Astrocyte (in vitro differentiated cells and primary cell): ENCODE results near the gene IMP4. TPM values are rescaled to one million over a fixed set of nuclear protein-coding genes. Genes with fewer than 3 reads are reported as not detected.

ENCODE experiments used
- DNase-seq: peaks from one replicate; pipeline ENCODE4 v3.0.0-alpha.2; 2010; ENCODE audit warnings: low read depth
- FAIRE-seq: peaks from 2 replicates; lab custom pipeline; 2011; peaks lifted over from hg19 to GRCh38; lab: Jason Lieb, UNC
- H2AFZ ChIP-seq: 2 replicates; pipeline ENCODE4 v1.6.0; 2012; ENCODE audit warnings: low read depth, low read length, inconsistent platforms
- H3K27ac ChIP-seq: 2 replicates; pipeline ENCODE4 v1.5.1; 2011; ENCODE audit warnings: low read depth, low read length, inconsistent platforms
- H3K27me3 ChIP-seq: 2 replicates; pipeline ENCODE4 v1.6.0; 2011; ENCODE audit warnings: low read length, inconsistent platforms; ENCODE audit not compliant: insufficient read depth
- H3K36me3 ChIP-seq: 2 replicates; pipeline ENCODE4 v1.5.1; 2011; ENCODE audit warnings: low read length, inconsistent platforms; ENCODE audit not compliant: insufficient read depth
- H3K4me1 ChIP-seq: 2 replicates; pipeline ENCODE4 v1.5.1; 2011; ENCODE audit warnings: low read length, inconsistent platforms; ENCODE audit not compliant: insufficient read depth
- H3K4me2 ChIP-seq: 2 replicates; pipeline ENCODE4 v1.6.0; 2012; ENCODE audit warnings: low read length, inconsistent platforms
- H3K4me3 ChIP-seq: 2 replicates; pipeline ENCODE4 v1.5.1; 2011; ENCODE audit warnings: low read depth, mild to moderate bottlenecking, low read length, inconsistent platforms; ENCODE audit not compliant: insufficient read depth
- H3K79me2 ChIP-seq: 2 replicates; pipeline ENCODE4 v1.6.0; 2012; ENCODE audit warnings: mild to moderate bottlenecking, low read length, inconsistent platforms; ENCODE audit not compliant: insufficient read depth
- H3K9ac ChIP-seq: 2 replicates; pipeline ENCODE4 v1.6.0; 2012; ENCODE audit warnings: mild to moderate bottlenecking, low read length, inconsistent platforms
- H3K9me3 ChIP-seq: 2 replicates; pipeline ENCODE4 v1.5.1; 2012; ENCODE audit warnings: low read depth, mild to moderate bottlenecking, low read length, inconsistent platforms; ENCODE audit not compliant: insufficient read depth
- H4K20me1 ChIP-seq: 2 replicates; pipeline ENCODE4 v1.6.0; 2012; ENCODE audit warnings: low read length, inconsistent platforms; ENCODE audit not compliant: insufficient read depth
- H3K27ac Mint-ChIP-seq: one replicate; pipeline ENCODE4 v1.8.0; 2021; ENCODE audit warnings: mild to moderate bottlenecking, mixed read lengths; ENCODE audit not compliant: unreplicated experiment
- H3K27me3 Mint-ChIP-seq: one replicate; pipeline ENCODE4 v1.8.0; 2021; ENCODE audit warnings: low read depth, mixed read lengths; ENCODE audit not compliant: unreplicated experiment
- H3K36me3 Mint-ChIP-seq: one replicate; pipeline ENCODE4 v1.8.0; 2021; ENCODE audit warnings: low read depth, mixed read lengths; ENCODE audit not compliant: unreplicated experiment
- H3K4me1 Mint-ChIP-seq: one replicate; pipeline ENCODE4 v1.8.0; 2021; ENCODE audit warnings: low read depth, mixed read lengths; ENCODE audit not compliant: unreplicated experiment
- H3K4me3 Mint-ChIP-seq: one replicate; pipeline ENCODE4 v1.8.0; 2021; ENCODE audit warnings: mild to moderate bottlenecking, moderate library complexity, mixed read lengths; ENCODE audit not compliant: unreplicated experiment
- H3K9me3 Mint-ChIP-seq: one replicate; pipeline ENCODE4 v1.8.0; 2021; ENCODE audit warnings: mild to moderate bottlenecking, mixed read lengths; ENCODE audit not compliant: unreplicated experiment
- EZH2 ChIP-seq: IDR thresholded peaks from 2 replicates; pipeline ENCODE4 v1.6.1; 2012; ENCODE audit warnings: mild to moderate bottlenecking, low read length, inconsistent platforms; ENCODE audit not compliant: insufficient read depth
- total RNA-seq: library from RNA; stranded (reverse); gene quantifications from 2 replicates; pipeline ENCODE4 v1.2.1, GENCODE V29; 2021
- TF ChIP-seq, protein P1 (sequence below): IDR thresholded peaks from 2 replicates; pipeline ENCODE4 v1.5.1; 2011; ENCODE audit warnings: low read depth, mild to moderate bottlenecking, inconsistent platforms, low read length, moderate library complexity; ENCODE audit not compliant: insufficient read depth

IMP4 gene
- total RNA-seq, 1 donor from 2014 or later: 65.5 TPM

DNA sequence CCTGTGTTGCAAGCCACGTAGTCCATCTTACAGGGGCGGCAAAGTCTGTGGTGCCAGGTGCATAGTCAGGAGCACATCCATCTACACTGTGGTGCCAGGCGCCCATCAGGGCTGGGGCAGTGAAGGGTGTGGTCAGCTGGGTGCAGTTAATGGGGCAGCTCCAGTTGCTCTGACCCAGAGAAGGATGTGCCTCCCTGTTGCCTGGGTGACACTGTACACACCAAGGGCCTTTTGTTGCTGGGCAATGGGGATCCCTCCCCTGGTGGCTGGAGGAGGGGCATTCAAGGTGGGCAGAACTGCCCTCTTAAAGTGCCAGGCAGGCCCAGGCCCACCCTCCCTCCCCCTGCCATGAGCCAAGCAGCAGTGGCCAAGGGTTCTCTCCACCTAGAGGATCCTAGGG is 28.3 kb upstream of the IMP4 start:
- peaks cover 3% of the 10 kb centered on the region for H3K4me1 Mint-ChIP-seq
- H3K9me3 Mint-ChIP-seq: no peaks in the 10 kb centered on the region
- H3K4me1 ChIP-seq: no peaks in the 10 kb centered on the region
- H3K27ac ChIP-seq: no peak overlapping the region
- no peaks in the 10 kb centered on the region for H4K20me1 ChIP-seq
- no peaks in the 10 kb centered on the region for H3K79me2 ChIP-seq
- TF ChIP-seq, protein P1, sequence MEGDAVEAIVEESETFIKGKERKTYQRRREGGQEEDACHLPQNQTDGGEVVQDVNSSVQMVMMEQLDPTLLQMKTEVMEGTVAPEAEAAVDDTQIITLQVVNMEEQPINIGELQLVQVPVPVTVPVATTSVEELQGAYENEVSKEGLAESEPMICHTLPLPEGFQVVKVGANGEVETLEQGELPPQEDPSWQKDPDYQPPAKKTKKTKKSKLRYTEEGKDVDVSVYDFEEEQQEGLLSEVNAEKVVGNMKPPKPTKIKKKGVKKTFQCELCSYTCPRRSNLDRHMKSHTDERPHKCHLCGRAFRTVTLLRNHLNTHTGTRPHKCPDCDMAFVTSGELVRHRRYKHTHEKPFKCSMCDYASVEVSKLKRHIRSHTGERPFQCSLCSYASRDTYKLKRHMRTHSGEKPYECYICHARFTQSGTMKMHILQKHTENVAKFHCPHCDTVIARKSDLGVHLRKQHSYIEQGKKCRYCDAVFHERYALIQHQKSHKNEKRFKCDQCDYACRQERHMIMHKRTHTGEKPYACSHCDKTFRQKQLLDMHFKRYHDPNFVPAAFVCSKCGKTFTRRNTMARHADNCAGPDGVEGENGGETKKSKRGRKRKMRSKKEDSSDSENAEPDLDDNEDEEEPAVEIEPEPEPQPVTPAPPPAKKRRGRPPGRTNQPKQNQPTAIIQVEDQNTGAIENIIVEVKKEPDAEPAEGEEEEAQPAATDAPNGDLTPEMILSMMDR: no peak
- no peak for TF ChIP-seq EZH2
- H3K27me3 Mint-ChIP-seq: peaks cover 7% of the 10 kb centered on the region
- no peaks in the 10 kb centered on the region for H3K9me3 ChIP-seq
- H3K36me3 ChIP-seq: no peaks in the 10 kb centered on the region
- H3K36me3 Mint-ChIP-seq: no peaks in the 10 kb centered on the region
- no peak overlapping the region for H3K27ac Mint-ChIP-seq
- H3K27me3 ChIP-seq: no peaks in the 10 kb centered on the region
- FAIRE-seq (no peak), DNase-seq (no peak)
- no peak overlapping the region for H3K9ac ChIP-seq
- no peak overlapping the region for H3K4me3 ChIP-seq
- H3K4me2 ChIP-seq: no peak overlapping the region
- no peak overlapping the region for H3K4me3 Mint-ChIP-seq
- no peak overlapping the region for H2AFZ ChIP-seq

DNA sequence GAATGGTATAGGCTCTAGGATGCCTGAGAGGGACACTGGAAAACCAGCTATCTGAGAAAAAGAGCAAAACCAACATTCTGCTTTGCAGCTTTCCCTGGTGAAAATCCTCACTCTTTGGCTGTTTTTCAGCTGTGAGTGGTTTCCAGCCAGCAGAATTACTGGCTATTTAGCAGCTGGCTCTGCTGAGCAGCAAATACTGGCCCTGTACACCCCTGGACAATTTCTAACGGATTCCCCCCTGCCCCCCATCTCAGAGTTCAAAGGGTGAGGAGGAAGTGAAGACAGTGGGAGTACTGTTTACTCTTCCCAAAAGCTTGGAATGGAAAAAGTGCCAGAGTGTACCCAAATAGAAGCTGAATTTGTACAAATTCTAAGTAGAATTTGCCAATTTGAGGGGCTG is 26.1 kb upstream of the IMP4 start:
- Mint-ChIP-seq H3K27ac (no peak overlapping the region), H3K9me3 (no peaks in the 10 kb centered on the region), H3K36me3 (no peaks in the 10 kb centered on the region), H3K4me1 (peaks cover 7% of the 10 kb centered on the region), H3K4me3 (no peak overlapping the region), H3K27me3 (peaks cover 7% of the 10 kb centered on the region)
- DNase-seq (no peak), FAIRE-seq (no peak)
- Histone ChIP-seq H2AFZ (no peak overlapping the region), H3K9ac (no peak overlapping the region), H3K27ac (no peak overlapping the region), H4K20me1 (no peaks in the 10 kb centered on the region), H3K36me3 (no peaks in the 10 kb centered on the region), H3K27me3 (no peaks in the 10 kb centered on the region), H3K4me3 (no peak overlapping the region), H3K9me3 (no peaks in the 10 kb centered on the region), H3K79me2 (no peaks in the 10 kb centered on the region), H3K4me2 (no peak overlapping the region), H3K4me1 (no peaks in the 10 kb centered on the region)
- no peak for TF ChIP-seq EZH2

DNA sequence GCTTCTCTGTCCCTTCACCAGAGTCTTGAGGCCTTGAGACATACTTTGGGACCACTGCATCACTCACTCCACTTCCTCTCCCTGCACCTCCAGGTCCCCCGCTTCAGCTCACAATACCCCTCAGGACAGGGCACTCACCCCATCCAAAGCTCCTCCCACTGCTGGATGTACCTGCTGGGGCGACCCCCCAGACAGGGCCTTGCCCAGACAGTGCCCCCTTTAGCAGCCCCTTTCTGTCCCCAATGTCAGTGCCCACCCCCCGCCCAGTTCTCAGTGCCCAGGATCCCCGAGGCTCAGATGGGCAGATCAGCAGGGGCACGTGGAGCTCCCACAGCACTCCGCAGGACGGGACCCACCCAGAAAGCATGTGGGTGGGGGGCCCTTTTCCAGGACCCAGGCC is 23.8 kb upstream of the IMP4 start:
- Histone ChIP-seq H4K20me1 (no peaks in the 10 kb centered on the region), H3K9me3 (no peaks in the 10 kb centered on the region), H3K4me1 (no peaks in the 10 kb centered on the region), H3K36me3 (no peaks in the 10 kb centered on the region), H3K27ac (no peak overlapping the region), H3K4me3 (no peak overlapping the region), H3K27me3 (no peaks in the 10 kb centered on the region), H3K9ac (no peak overlapping the region), H3K4me2 (no peak overlapping the region), H3K79me2 (no peaks in the 10 kb centered on the region), H2AFZ (no peak overlapping the region)
- DNase-seq (no peak), FAIRE-seq (no peak)
- TF ChIP-seq EZH2: no peak
- TF ChIP-seq, protein P1: no peak
- Mint-ChIP-seq H3K4me3 (no peak overlapping the region), H3K27ac (no peak overlapping the region), H3K36me3 (no peaks in the 10 kb centered on the region), H3K4me1 (peaks cover 7% of the 10 kb centered on the region), H3K9me3 (no peaks in the 10 kb centered on the region), H3K27me3 (peaks cover 3% of the 10 kb centered on the region)
